BJ (cell line): ENCODE data around the gene CYP8B1. TPM values are rescaled to one million over a fixed set of nuclear protein-coding genes. Genes with fewer than 3 reads are reported as not detected.
A peak's percentile ranks its signal among the peaks of the same experiment; 100 is the strongest.

Experiments used
- CTCF ChIA-PET: fragments of 350-600 bp; formaldehyde crosslinking; extraction: SDS; loops from one replicate; lab custom pipeline; 2021; ENCODE audit warnings: antibody characterized with exemption, inconsistent platforms; lab: Yijun Ruan, JAX
- POLR2A ChIA-PET: fragments of 300-600 bp; sonication (Branson Sonifier 250); formaldehyde crosslinking; extraction: SDS; loops from one replicate; lab custom pipeline; 2021; ENCODE audit warnings: antibody characterized with exemption; lab: Charles Lee
- DNase-seq: peaks from one replicate; pipeline ENCODE4 v3.0.0-alpha.2; 2011; ENCODE audit warnings: low read depth
- H3K27me3 ChIP-seq: 2 replicates; pipeline ENCODE4 v1.6.0; 2011; ENCODE audit warnings: low read length; ENCODE audit not compliant: control insufficient read depth, insufficient read depth
- H3K36me3 ChIP-seq: 2 replicates; pipeline ENCODE4 v1.5.1; 2011; ENCODE audit warnings: low read length; ENCODE audit not compliant: control insufficient read depth, insufficient read depth
- H3K4me3 ChIP-seq: 2 replicates; pipeline ENCODE4 v1.5.1; 2011; ENCODE audit warnings: low read depth, mild to moderate bottlenecking, control low read depth, low read length
- CTCF ChIP-seq: IDR thresholded peaks from 2 replicates; pipeline ENCODE4 v1.5.1; 2011; ENCODE audit warnings: low read depth, mild to moderate bottlenecking, control low read depth, inconsistent platforms, low read length, moderate library complexity; ENCODE audit not compliant: insufficient read depth
- polyA plus RNA-seq: library from polyadenylated mRNA; depleted of rRNA; stranded (reverse); fragments of >200 nt; gene quantifications from 2 replicates; pipeline ENCODE4 v1.2.3, GENCODE V29; 2011

CYP8B1 gene
- polyA plus RNA-seq, 1 experiment: not detected

- no peaks in the 10 kb centered on the region for H3K36me3 ChIP-seq
- TF ChIP-seq CTCF: no peak
- DNase-seq: no peak
- ChIA-PET CTCF (no interaction called here), POLR2A (interaction anchor here (0.5 kb wide), 1 partner anchor 1304 kb away, joined by 27 read pairs; no protein-coding TSS in a partner anchor)
- peak overlapping the region; percentile 47 for H3K4me3 ChIP-seq
- H3K27me3 ChIP-seq: peaks cover 1% of the 10 kb centered on the region; the same call in 1 of the 2 replicates
These were observed 31.1 kb upstream of the CYP8B1 start for GRCh38 chr3:42906848-42907183.

GRCh38 chr3:42906070-42906847, 30.6 kb upstream of the CYP8B1 start, which contains the start of gene ZNF662:
Gene ZNF662, plus strand, starts transcription at chr3:42906142. Its CDS starts 1,973 bp downstream, at chr3:42908115.
- POLR2A ChIA-PET: no interaction called here
- CTCF ChIA-PET: no interaction called here
- DNase-seq: no peak
- Histone ChIP-seq H3K36me3 (no peaks in the 10 kb centered on the region), H3K27me3 (peaks cover 1% of the 10 kb centered on the region; the same call in 1 of the 2 replicates), H3K4me3 (peak within 1 kb of the TSS; percentile 47)
- no peak for TF ChIP-seq CTCF

GRCh38 chr3:42905740-42906069, 30.0 kb upstream of the CYP8B1 start:
- Histone ChIP-seq H3K27me3 (peaks cover 1% of the 10 kb centered on the region; the same call in 1 of the 2 replicates), H3K36me3 (no peaks in the 10 kb centered on the region), H3K4me3 (peak overlapping the region; percentile 47)
- DNase-seq: no peak
- CTCF ChIA-PET: no interaction called here
- POLR2A ChIA-PET: no interaction called here
- TF ChIP-seq CTCF: no peak

GRCh38 chr3:42904076-42904475, 28.4 kb upstream of the CYP8B1 start:
- no peak for DNase-seq
- Histone ChIP-seq H3K27me3 (peaks cover 1% of the 10 kb centered on the region; the same call in 1 of the 2 replicates), H3K36me3 (no peaks in the 10 kb centered on the region), H3K4me3 (no peak overlapping the region)
- ChIA-PET CTCF (no interaction called here), POLR2A (no interaction called here)
- TF ChIP-seq CTCF: no peak

GRCh38 chr3:42902257-42902656, 26.6 kb upstream of the CYP8B1 start:
- Histone ChIP-seq H3K4me3 (no peak overlapping the region), H3K27me3 (peaks cover 1% of the 10 kb centered on the region; the same call in 1 of the 2 replicates), H3K36me3 (no peaks in the 10 kb centered on the region)
- POLR2A ChIA-PET: no interaction called here
- CTCF ChIA-PET: no interaction called here
- DNase-seq: no peak
- no peak for TF ChIP-seq CTCF
